GM23248 (cell line): ENCODE measurements around the gene LGI2.

Experiments
- EZH2 ChIP-seq: fragments of 200-600 bp; sonication (generic); IDR thresholded peaks from 2 replicates; pipeline ENCODE4 v1.6.1; 2018; ENCODE audit warnings: antibody characterized with exemption, mild to moderate bottlenecking; ENCODE audit not compliant: insufficient read depth, poor library complexity, severe bottlenecking
- EZH2phosphoT487 ChIP-seq: fragments of 200-600 bp; sonication (generic); IDR thresholded peaks from 2 replicates; pipeline ENCODE4 v1.6.1; 2018; ENCODE audit warnings: antibody characterized with exemption, moderate library complexity, mild to moderate bottlenecking, low read depth; ENCODE audit not compliant: insufficient read depth

DNA sequence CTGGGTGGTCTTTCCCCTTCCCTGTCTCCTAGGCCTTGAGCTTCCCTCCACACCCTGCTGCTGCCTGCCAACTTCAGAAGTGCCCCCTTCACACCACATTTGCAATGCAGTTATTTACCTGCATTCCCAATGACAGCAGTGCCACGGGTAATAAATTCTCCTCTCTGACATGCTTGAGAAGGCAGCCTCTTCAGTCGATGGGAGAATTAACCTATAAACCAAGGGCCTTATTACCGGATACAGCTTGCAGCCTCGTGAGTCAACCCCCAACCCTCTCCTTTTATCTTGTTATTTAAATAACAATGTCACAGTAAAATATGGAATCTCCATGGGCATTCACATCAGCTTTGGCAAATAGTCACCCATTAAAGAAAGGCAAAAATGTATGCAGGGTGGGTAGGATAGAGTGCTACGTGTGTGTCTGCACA, 34.7 kb upstream of the LGI2 start:
- TF ChIP-seq EZH2, result no peak
- no peak for TF ChIP-seq EZH2phosphoT487
